ENCODE measurements around the gene PKNOX2. TPM values are rescaled to one million over a fixed set of nuclear protein-coding genes. Genes with fewer than 3 reads are reported as not detected.
A peak's percentile ranks its signal among the peaks of the same experiment; 100 is the strongest.

Gene PKNOX2
- total RNA-seq, 2 experiments from 2014 or later, result not detected

- Mint-ChIP-seq H3K4me1 (peaks cover under 1% of the 10 kb centered on the region), H3K9me3 (no peaks in the 10 kb centered on the region), H3K27ac (no peak overlapping the region), H3K27me3 (peaks cover 11% of the 10 kb centered on the region), H3K36me3 (no peaks in the 10 kb centered on the region), H3K4me3 (no peak overlapping the region)
- no peak for DNase-seq
Observed at GRCh38 chr11:125446279-125446678, 281.7 kb downstream of the PKNOX2 start.

- no peaks in the 10 kb centered on the region for H3K27me3 Mint-ChIP-seq
- H3K4me3 Mint-ChIP-seq, result no peak overlapping the region
- no peaks in the 10 kb centered on the region for H3K9me3 Mint-ChIP-seq
- DNase-seq, result no peak
- no peak overlapping the region for H3K27ac Mint-ChIP-seq
- H3K36me3 Mint-ChIP-seq, result no peaks in the 10 kb centered on the region
- H3K4me1 Mint-ChIP-seq, result peaks cover 9% of the 10 kb centered on the region
Observed at GRCh38 chr11:125447721-125448120, 283.2 kb downstream of the PKNOX2 start.

GRCh38 chr11:125448136-125448535 is 283.6 kb downstream of the PKNOX2 start:
- DNase-seq, result no peak
- no peak overlapping the region for H3K27ac Mint-ChIP-seq
- H3K4me1 Mint-ChIP-seq, result peaks cover 9% of the 10 kb centered on the region
- H3K36me3 Mint-ChIP-seq, result no peaks in the 10 kb centered on the region
- no peaks in the 10 kb centered on the region for H3K9me3 Mint-ChIP-seq
- no peak overlapping the region for H3K4me3 Mint-ChIP-seq
- H3K27me3 Mint-ChIP-seq, result no peaks in the 10 kb centered on the region

GRCh38 chr11:125449565-125449964 is 285.0 kb downstream of the PKNOX2 start:
- Mint-ChIP-seq H3K27me3 (no peaks in the 10 kb centered on the region), H3K36me3 (no peaks in the 10 kb centered on the region), H3K4me1 (peaks cover 9% of the 10 kb centered on the region), H3K27ac (no peak overlapping the region), H3K4me3 (no peak overlapping the region), H3K9me3 (no peaks in the 10 kb centered on the region)
- no peak for DNase-seq

GRCh38 chr11:125451400-125452124 is 287.0 kb downstream of the PKNOX2 start:
- DNase-seq, result peak; percentile 7
- no peaks in the 10 kb centered on the region for H3K27me3 Mint-ChIP-seq

GRCh38 chr11:125452125-125452470 is 287.5 kb downstream of the PKNOX2 start:
- Mint-ChIP-seq H3K27ac (no peak overlapping the region), H3K4me3 (no peak overlapping the region), H3K4me1 (peaks cover 9% of the 10 kb centered on the region), H3K9me3 (no peaks in the 10 kb centered on the region), H3K36me3 (no peaks in the 10 kb centered on the region), H3K27me3 (no peaks in the 10 kb centered on the region)
- DNase-seq, result no peak

More at GRCh38 chr11:125451400-125452124, 287.0 kb downstream of the PKNOX2 start:
- Mint-ChIP-seq H3K4me3 (no peak overlapping the region), H3K36me3 (no peaks in the 10 kb centered on the region), H3K27ac (no peak overlapping the region), H3K9me3 (no peaks in the 10 kb centered on the region), H3K4me1 (peaks cover 9% of the 10 kb centered on the region)

GRCh38 chr11:125454047-125454446 is 289.5 kb downstream of the PKNOX2 start:
- no peak for DNase-seq
- H3K27ac Mint-ChIP-seq, result no peak overlapping the region
- no peaks in the 10 kb centered on the region for H3K36me3 Mint-ChIP-seq
- no peaks in the 10 kb centered on the region for H3K27me3 Mint-ChIP-seq
- no peaks in the 10 kb centered on the region for H3K9me3 Mint-ChIP-seq
- H3K4me1 Mint-ChIP-seq, result peaks cover 9% of the 10 kb centered on the region
- no peak overlapping the region for H3K4me3 Mint-ChIP-seq

GRCh38 chr11:125455851-125456250 is 291.3 kb downstream of the PKNOX2 start:
- no peak for DNase-seq
- Mint-ChIP-seq H3K36me3 (no peaks in the 10 kb centered on the region), H3K4me3 (no peak overlapping the region), H3K9me3 (no peaks in the 10 kb centered on the region), H3K27ac (no peak overlapping the region), H3K27me3 (no peaks in the 10 kb centered on the region), H3K4me1 (peaks cover 9% of the 10 kb centered on the region)

GRCh38 chr11:125457814-125458343 is 293.3 kb downstream of the PKNOX2 start:
- no peak overlapping the region for H3K4me3 Mint-ChIP-seq
- no peaks in the 10 kb centered on the region for H3K27me3 Mint-ChIP-seq
- no peak for DNase-seq
- no peaks in the 10 kb centered on the region for H3K9me3 Mint-ChIP-seq
- no peaks in the 10 kb centered on the region for H3K36me3 Mint-ChIP-seq
- no peaks in the 10 kb centered on the region for H3K4me1 Mint-ChIP-seq
- H3K27ac Mint-ChIP-seq, result no peak overlapping the region

GRCh38 chr11:125460275-125460674 is 295.7 kb downstream of the PKNOX2 start:
- H3K36me3 Mint-ChIP-seq, result no peaks in the 10 kb centered on the region
- DNase-seq, result no peak
- H3K9me3 Mint-ChIP-seq, result no peaks in the 10 kb centered on the region
- H3K27me3 Mint-ChIP-seq, result peaks cover 10% of the 10 kb centered on the region
- no peak overlapping the region for H3K27ac Mint-ChIP-seq
- no peak overlapping the region for H3K4me3 Mint-ChIP-seq
- H3K4me1 Mint-ChIP-seq, result no peaks in the 10 kb centered on the region

GRCh38 chr11:125463590-125464269 is 299.2 kb downstream of the PKNOX2 start:
- Mint-ChIP-seq H3K9me3 (no peaks in the 10 kb centered on the region), H3K27me3 (peaks cover 10% of the 10 kb centered on the region), H3K4me3 (no peak overlapping the region), H3K27ac (no peak overlapping the region), H3K36me3 (no peaks in the 10 kb centered on the region), H3K4me1 (no peaks in the 10 kb centered on the region)
- no peak for DNase-seq

- Mint-ChIP-seq H3K4me3 (no peak overlapping the region), H3K27me3 (peaks cover 10% of the 10 kb centered on the region), H3K36me3 (no peaks in the 10 kb centered on the region), H3K27ac (no peak overlapping the region), H3K4me1 (no peaks in the 10 kb centered on the region), H3K9me3 (no peaks in the 10 kb centered on the region)
- DNase-seq, result no peak
Observed at GRCh38 chr11:125464270-125464662, 299.7 kb downstream of the PKNOX2 start.

GRCh38 chr11:125464666-125465065 is 300.1 kb downstream of the PKNOX2 start:
- no peaks in the 10 kb centered on the region for H3K36me3 Mint-ChIP-seq
- H3K9me3 Mint-ChIP-seq, result no peaks in the 10 kb centered on the region
- no peak overlapping the region for H3K4me3 Mint-ChIP-seq
- no peaks in the 10 kb centered on the region for H3K4me1 Mint-ChIP-seq
- DNase-seq, result no peak
- no peak overlapping the region for H3K27ac Mint-ChIP-seq
- H3K27me3 Mint-ChIP-seq, result peaks cover 10% of the 10 kb centered on the region

- Mint-ChIP-seq H3K4me1 (no peaks in the 10 kb centered on the region), H3K27me3 (peaks cover 10% of the 10 kb centered on the region), H3K9me3 (no peaks in the 10 kb centered on the region), H3K4me3 (no peak overlapping the region), H3K27ac (no peak overlapping the region), H3K36me3 (no peaks in the 10 kb centered on the region)
- no peak for DNase-seq
Observed at GRCh38 chr11:125465255-125465654, 300.7 kb downstream of the PKNOX2 start.

GRCh38 chr11:125465701-125466100 is 301.1 kb downstream of the PKNOX2 start:
- DNase-seq, result no peak
- H3K4me1 Mint-ChIP-seq, result no peaks in the 10 kb centered on the region
- H3K36me3 Mint-ChIP-seq, result no peaks in the 10 kb centered on the region
- H3K9me3 Mint-ChIP-seq, result no peaks in the 10 kb centered on the region
- H3K4me3 Mint-ChIP-seq, result no peak overlapping the region
- H3K27me3 Mint-ChIP-seq, result peaks cover 10% of the 10 kb centered on the region
- H3K27ac Mint-ChIP-seq, result no peak overlapping the region

GRCh38 chr11:125468025-125468424 is 303.5 kb downstream of the PKNOX2 start:
- DNase-seq, result no peak
- peaks cover 10% of the 10 kb centered on the region for H3K27me3 Mint-ChIP-seq
- H3K27ac Mint-ChIP-seq, result no peak overlapping the region
- H3K4me1 Mint-ChIP-seq, result no peaks in the 10 kb centered on the region
- no peak overlapping the region for H3K4me3 Mint-ChIP-seq
- H3K36me3 Mint-ChIP-seq, result no peaks in the 10 kb centered on the region
- no peaks in the 10 kb centered on the region for H3K9me3 Mint-ChIP-seq

Measured in activated naive CD8-positive, alpha-beta T cell treated with anti-CD3 and anti-CD28 coated beads for 36 hours (primary cell).